Body of pancreas (tissue), 4 donors: Measurements from ENCODE around the gene BMP6. TPM values are rescaled to one million over a fixed set of nuclear protein-coding genes. Genes with fewer than 3 reads are reported as not detected.

ENCODE experiments used
- ATAC-seq: fragments of 150-250 bp; one replicate; pipeline ENCODE4 v1.9.1; 2016
- DNase-seq, 4 donors: peaks; one replicate each; pipeline ENCODE4 v3.0.0-alpha.2; 2019
- H3K27ac ChIP-seq, 4 donors: fragments of 200-600 bp; sonication (generic); 1 replicate in 3 of 4; 2 replicates in 1 of 4; pipeline versions ENCODE4 v1.5.1 to v1.6.1; 2016 to 2019; ENCODE audit warnings: mild to moderate bottlenecking in 1 of 4, mixed read lengths in 1 of 4, moderate library complexity in 1 of 4
- H3K27me3 ChIP-seq, 2 donors: fragments of 200-600 bp; sonication (generic); one replicate each; pipeline ENCODE4 v1.6.0; 2016; ENCODE audit warnings: mild to moderate bottlenecking in 1 of 2
- H3K36me3 ChIP-seq, 2 donors: fragments of 200-600 bp; sonication (generic); replicated peaks in 1 of 2; 2 replicates each; pipeline ENCODE4 v1.5.1; 2016; ENCODE audit warnings: low read depth in 2 of 2; ENCODE audit not compliant: insufficient read depth in 1 of 2
- H3K4me1 ChIP-seq: fragments of 200-600 bp; sonication (generic); one replicate; pipeline ENCODE4 v1.6.0; 2016
- H3K4me3 ChIP-seq, 2 donors: fragments of 200-600 bp; sonication (generic); 1 replicate in 1 of 2; 2 replicates in 1 of 2; pipeline ENCODE4 v1.5.1; 2016 to 2019
- H3K9me3 ChIP-seq, 3 donors: fragments of 200-600 bp; sonication (generic); 1 replicate in 2 of 3; 2 replicates in 1 of 3; pipeline ENCODE4 v1.5.1; 2016
- POLR2A ChIP-seq, 3 donors: fragments of 450-650 bp; IDR thresholded peaks; one replicate each; pipeline ENCODE4 v1.6.1; 2016; ENCODE audit warnings: antibody characterized with exemption in 3 of 3, mild to moderate bottlenecking in 2 of 3
- whole genome bisulfite sequencing, 2 donors: methylation state at CpG; one replicate each; pipeline ENCODE4 v1.1.5; 2017; 5-methylcytosine and 5-hydroxymethylcytosine counted together
- intact Hi-C: fragments of 100-400 bp; cut with DNase I; formaldehyde crosslinking; loops from one replicate; pipeline ENCODE4 v1.15.1; 2023
- total RNA-seq, 2 donors: library from RNA; depleted of rRNA; stranded (reverse); fragments of >200 nt; gene quantifications; one replicate each; pipeline ENCODE4 v1.1.0, GENCODE V29; 2016
- TF ChIP-seq, protein P1 (sequence below), 7 experiments: fragments of 450-650 bp in 4 of 7; fragments of 200-600 bp in 3 of 7; sonication (generic) in 3 of 7; IDR thresholded peaks; one replicate each; pipeline ENCODE4 v1.5.1; 2016 to 2019; ENCODE audit warnings: antibody characterized with exemption in 7 of 7

BMP6 gene
- total RNA-seq, 2 donors from 2014 or later, result 1.6 to 1.8 TPM

DNA sequence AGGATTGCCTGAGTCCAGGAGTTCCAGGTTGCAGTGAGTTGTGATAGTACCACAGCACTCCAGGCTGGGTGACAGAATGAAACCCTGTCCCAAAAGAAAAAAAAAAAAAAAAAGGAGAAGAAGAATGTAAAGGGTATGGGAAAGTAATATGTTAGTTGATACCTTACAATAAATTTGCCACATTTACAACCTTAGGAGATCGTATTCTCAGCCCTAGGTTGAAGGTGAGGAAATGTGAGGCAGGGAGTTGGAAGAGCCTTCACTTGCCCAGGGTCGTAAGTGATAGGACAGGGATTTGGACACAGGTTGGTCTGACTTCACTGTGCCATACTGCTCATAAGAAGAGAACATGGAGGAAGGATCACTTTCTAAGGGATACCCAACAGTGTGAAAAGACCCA lies 68.6 kb downstream of the BMP6 start:
- intact Hi-C loops, result no loop called here
- no peaks in the 10 kb centered on the region for H3K4me1 ChIP-seq
- ATAC-seq (no peak), DNase-seq (no peak)
- H3K36me3 ChIP-seq, result no peaks in the 10 kb centered on the region
- H3K9me3 ChIP-seq, result no peaks in the 10 kb centered on the region
- no peak overlapping the region for H3K27ac ChIP-seq
- no peak overlapping the region for H3K4me3 ChIP-seq
- TF ChIP-seq, protein P1, sequence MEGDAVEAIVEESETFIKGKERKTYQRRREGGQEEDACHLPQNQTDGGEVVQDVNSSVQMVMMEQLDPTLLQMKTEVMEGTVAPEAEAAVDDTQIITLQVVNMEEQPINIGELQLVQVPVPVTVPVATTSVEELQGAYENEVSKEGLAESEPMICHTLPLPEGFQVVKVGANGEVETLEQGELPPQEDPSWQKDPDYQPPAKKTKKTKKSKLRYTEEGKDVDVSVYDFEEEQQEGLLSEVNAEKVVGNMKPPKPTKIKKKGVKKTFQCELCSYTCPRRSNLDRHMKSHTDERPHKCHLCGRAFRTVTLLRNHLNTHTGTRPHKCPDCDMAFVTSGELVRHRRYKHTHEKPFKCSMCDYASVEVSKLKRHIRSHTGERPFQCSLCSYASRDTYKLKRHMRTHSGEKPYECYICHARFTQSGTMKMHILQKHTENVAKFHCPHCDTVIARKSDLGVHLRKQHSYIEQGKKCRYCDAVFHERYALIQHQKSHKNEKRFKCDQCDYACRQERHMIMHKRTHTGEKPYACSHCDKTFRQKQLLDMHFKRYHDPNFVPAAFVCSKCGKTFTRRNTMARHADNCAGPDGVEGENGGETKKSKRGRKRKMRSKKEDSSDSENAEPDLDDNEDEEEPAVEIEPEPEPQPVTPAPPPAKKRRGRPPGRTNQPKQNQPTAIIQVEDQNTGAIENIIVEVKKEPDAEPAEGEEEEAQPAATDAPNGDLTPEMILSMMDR (IDR thresholded peaks at IDR 0.05), result no peak
- no peak for TF ChIP-seq POLR2A (IDR thresholded peaks at IDR 0.05)
- H3K27me3 ChIP-seq, result no peaks in the 10 kb centered on the region
- 67 to 74% methylated on average over 2 of the region's 2 CpGs for WGBS, 2 donors

DNA sequence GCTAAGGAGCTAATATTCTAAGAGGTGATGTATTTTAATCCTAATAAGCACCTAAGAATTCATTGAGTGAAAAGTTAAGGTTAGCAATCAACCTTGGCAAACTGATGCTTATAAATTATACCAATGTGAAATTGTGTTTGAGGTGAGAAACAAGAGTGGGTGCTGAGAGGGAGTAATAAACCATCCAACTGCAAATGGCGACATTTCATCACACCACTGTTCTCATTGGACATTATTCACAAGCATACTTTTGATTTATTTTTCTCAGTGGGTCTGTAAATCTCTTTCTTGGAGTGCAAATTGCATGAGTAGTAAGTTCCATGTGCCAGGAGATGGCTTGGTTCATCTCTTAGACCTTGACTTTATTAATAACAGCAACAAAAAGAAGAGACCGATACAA lies 71.5 kb downstream of the BMP6 start:
- no peak overlapping the region for H3K4me3 ChIP-seq
- no peak for DNase-seq
- intact Hi-C loops, result no loop called here
- ATAC-seq, result no peak
- no peaks in the 10 kb centered on the region for H3K4me1 ChIP-seq
- TF ChIP-seq, protein P1 (IDR thresholded peaks at IDR 0.05), result no peak
- no peaks in the 10 kb centered on the region for H3K36me3 ChIP-seq
- 86 to 93% methylated on average over 2 of the region's 2 CpGs for WGBS, 2 donors
- H3K27me3 ChIP-seq, result no peaks in the 10 kb centered on the region
- no peak overlapping the region for H3K27ac ChIP-seq
- H3K9me3 ChIP-seq, result no peaks in the 10 kb centered on the region

DNA sequence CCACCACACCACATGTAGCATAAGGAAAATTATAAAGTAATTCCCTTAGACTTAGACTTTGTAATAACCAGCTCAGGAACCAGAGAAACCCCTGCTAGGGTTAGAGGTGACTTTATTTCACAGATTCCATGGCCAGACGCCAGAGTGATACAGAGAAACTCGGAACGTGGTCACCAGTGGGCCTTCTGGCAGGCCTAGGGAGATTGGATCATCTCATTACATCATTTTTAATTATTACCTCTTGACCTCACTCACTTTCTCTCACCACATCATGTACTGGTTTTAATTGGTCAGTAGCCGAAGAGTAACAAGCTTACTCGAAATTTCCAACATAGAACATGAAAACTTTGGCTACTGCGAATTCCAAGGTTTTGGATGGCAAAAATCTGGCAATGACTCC lies 72.9 kb downstream of the BMP6 start:
- WGBS, 2 donors, result 79% methylated on average over 6 of the region's 6 CpGs
- Histone ChIP-seq H3K27ac (no peak overlapping the region), H3K4me1 (no peaks in the 10 kb centered on the region), H3K36me3 (no peaks in the 10 kb centered on the region), H3K4me3 (no peak overlapping the region), H3K27me3 (no peaks in the 10 kb centered on the region), H3K9me3 (no peaks in the 10 kb centered on the region)
- TF ChIP-seq POLR2A (IDR thresholded peaks at IDR 0.05), result no peak
- TF ChIP-seq, protein P1 (IDR thresholded peaks at IDR 0.05), result no peak
- no peak for DNase-seq
- intact Hi-C loops, result no loop called here
- ATAC-seq, result no peak

DNA sequence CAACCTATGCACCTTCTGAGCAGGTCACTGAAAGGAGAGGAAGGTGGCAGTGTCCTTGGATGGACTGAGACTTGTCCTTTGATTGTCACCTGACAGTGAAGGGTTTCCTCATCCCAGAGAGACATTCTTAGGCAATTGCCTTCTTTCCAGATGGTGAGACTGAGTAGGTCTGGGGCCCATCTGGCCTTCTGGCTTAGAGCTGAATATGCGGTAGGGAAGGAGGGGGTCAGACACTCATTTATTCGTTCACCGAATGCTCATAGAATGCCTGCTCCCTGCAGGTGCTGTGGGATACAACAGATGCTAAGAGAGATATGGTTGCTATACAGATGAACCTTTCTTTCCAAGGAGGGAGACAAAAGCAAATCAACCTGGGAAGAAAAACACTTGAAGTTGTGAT lies 76.8 kb downstream of the BMP6 start:
- TF ChIP-seq, protein P1 (IDR thresholded peaks at IDR 0.05), result no peak
- TF ChIP-seq POLR2A (IDR thresholded peaks at IDR 0.05), result no peak
- intact Hi-C loops, result no loop called here
- H3K27ac ChIP-seq, result no peak overlapping the region
- WGBS, 2 donors, result 77 to 79% methylated on average over 3 of the region's 3 CpGs
- no peaks in the 10 kb centered on the region for H3K27me3 ChIP-seq
- ATAC-seq (no peak), DNase-seq (no peak)
- H3K36me3 ChIP-seq, result no peaks in the 10 kb centered on the region
- H3K9me3 ChIP-seq, result no peaks in the 10 kb centered on the region
- no peaks in the 10 kb centered on the region for H3K4me1 ChIP-seq
- H3K4me3 ChIP-seq, result no peak overlapping the region

DNA sequence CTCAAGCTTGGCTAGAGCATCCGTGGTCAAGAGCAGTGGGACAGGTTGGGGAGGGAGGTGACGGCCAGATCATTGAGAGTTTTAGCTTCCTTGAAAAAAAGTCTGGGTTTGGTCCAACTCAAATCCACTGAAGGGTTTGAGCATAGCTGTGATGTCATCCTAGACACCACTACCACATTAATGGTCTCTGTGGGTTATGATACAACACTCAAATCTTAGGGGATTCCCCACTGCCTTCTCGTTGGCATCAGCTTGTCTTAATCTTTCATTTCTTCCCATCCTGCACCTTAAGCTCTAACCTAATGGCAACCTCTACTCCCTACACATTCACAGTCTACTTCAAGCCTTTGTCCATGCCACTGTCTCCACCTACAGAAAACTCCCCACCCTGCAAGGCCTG lies 77.3 kb downstream of the BMP6 start:
- TF ChIP-seq POLR2A (IDR thresholded peaks at IDR 0.05), result no peak
- Histone ChIP-seq H3K4me3 (no peak overlapping the region), H3K4me1 (no peaks in the 10 kb centered on the region), H3K9me3 (no peaks in the 10 kb centered on the region), H3K27me3 (no peaks in the 10 kb centered on the region), H3K27ac (no peak overlapping the region), H3K36me3 (no peaks in the 10 kb centered on the region)
- DNase-seq (no peak), ATAC-seq (no peak)
- 72 to 85% methylated on average over 3 of the region's 3 CpGs for WGBS, 2 donors
- intact Hi-C loops, result no loop called here
